ENCODE results near the gene GTSF1L. TPM values are rescaled to one million over a fixed set of nuclear protein-coding genes. Genes with fewer than 3 reads are reported as not detected.
A peak's percentile ranks its signal among the peaks of the same experiment; 100 is the strongest.

The GTSF1L gene
- not detected for total RNA-seq
- not detected for polyA plus RNA-seq

- Mint-ChIP-seq H3K4me1 (peaks cover 10 to 33% (median 27%) of the 10 kb centered on the region in 3 donors), H3K36me3 (no peaks in the 10 kb centered on the region), H3K4me3 (no peak within 1 kb of the TSS), H3K27ac (no peak within 1 kb of the TSS), H3K27me3 (peaks cover 0 to 3% of the 10 kb centered on the region in 2 donors), H3K9me3 (no peaks in the 10 kb centered on the region)
- ChIA-PET CTCF (interaction anchor here (1.4 kb wide), 1 partner anchor 29 kb away, joined by 3 read pairs; no protein-coding TSS in a partner anchor), POLR2A (no interaction called here)
- H3K36me3 ChIP-seq (ENCODE audit: insufficient read depth, low read length): no peaks in the 10 kb centered on the region
- H3K27me3 ChIP-seq (ENCODE audit: insufficient read depth, low read length, poor library complexity, severe bottlenecking): no peaks in the 10 kb centered on the region
- H3K9me3 ChIP-seq (ENCODE audit: low read length): no peaks in the 10 kb centered on the region
- H3K4me3 ChIP-seq (ENCODE audit: low read length): no peak within 1 kb of the TSS
- no peak for DNase-seq
- no peak within 1 kb of the TSS for H3K27ac ChIP-seq (ENCODE audit: low read depth, low read length)
- H3K4me1 ChIP-seq (ENCODE audit: insufficient read depth, low read length): peaks cover 39% of the 10 kb centered on the region
These were observed at the start of gene GTSF1L for GRCh38 chr20:43726811-43727338. Gene GTSF1L (minus strand): TSS chr20:43727002. CDS start chr20:43726694, 308 bp downstream.

- Histone ChIP-seq H3K4me3 (ENCODE audit: low read length) (no peak overlapping the region), H3K36me3 (ENCODE audit: insufficient read depth, low read length) (no peaks in the 10 kb centered on the region), H3K4me1 (ENCODE audit: insufficient read depth, low read length) (no peaks in the 10 kb centered on the region), H3K9me3 (ENCODE audit: low read length) (no peaks in the 10 kb centered on the region), H3K27ac (ENCODE audit: low read depth, low read length) (no peak overlapping the region), H3K27me3 (ENCODE audit: insufficient read depth, low read length, poor library complexity, severe bottlenecking) (no peaks in the 10 kb centered on the region)
- H3K27me3 Mint-ChIP-seq: peaks cover 1 to 33% of the 10 kb centered on the region in 2 donors
- H3K27ac Mint-ChIP-seq: peak overlapping the region in 1 of 8 donors; percentile 10
- CTCF ChIA-PET: no interaction called here
- DNase-seq: no peak
- POLR2A ChIA-PET: no interaction called here
- peaks cover 0 to 12% (median 0%) of the 10 kb centered on the region in 3 donors for H3K36me3 Mint-ChIP-seq
- peaks cover 6 to 18% (median 16%) of the 10 kb centered on the region in 5 donors for H3K9me3 Mint-ChIP-seq
- H3K4me3 Mint-ChIP-seq: no peak overlapping the region
- no peaks in the 10 kb centered on the region for H3K4me1 Mint-ChIP-seq
These were observed 48.0 kb upstream of the GTSF1L start for GRCh38 chr20:43774754-43775153.

DNA sequence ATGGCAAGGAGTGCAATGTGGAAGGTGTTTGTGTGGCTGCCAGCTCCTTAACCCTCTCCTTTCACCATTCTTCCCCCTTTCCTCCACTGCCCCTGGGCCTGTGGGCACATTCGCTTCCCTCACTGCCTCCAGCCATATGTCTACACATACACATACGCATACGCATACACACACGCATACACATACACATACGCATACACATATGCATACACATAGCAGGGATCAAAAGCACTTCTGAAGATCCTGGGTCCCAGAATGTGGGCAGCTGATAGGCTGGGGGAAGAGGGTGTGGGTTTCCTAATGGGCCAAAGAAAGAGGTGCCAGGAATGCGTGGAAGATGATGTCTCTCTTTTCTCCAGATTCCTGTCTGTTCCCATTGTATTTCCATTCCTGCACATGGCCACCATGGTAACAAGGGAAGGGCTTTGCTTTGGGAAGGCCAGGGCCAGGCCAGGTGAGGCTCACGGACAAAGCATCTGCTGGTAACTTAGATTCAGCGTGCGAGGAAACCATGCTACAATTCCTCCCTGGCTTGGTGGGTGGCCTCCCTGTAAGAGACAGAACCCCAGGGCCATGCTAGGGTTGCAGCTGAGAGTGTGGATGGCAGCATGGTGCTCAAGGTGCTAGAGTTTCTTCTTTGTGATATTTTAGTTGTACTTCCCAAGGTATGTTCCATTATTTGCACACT lies 44.8 kb upstream of the GTSF1L start:
- Histone ChIP-seq H3K27ac (ENCODE audit: low read depth, low read length) (no peak overlapping the region), H3K9me3 (ENCODE audit: low read length) (no peaks in the 10 kb centered on the region), H3K4me1 (ENCODE audit: insufficient read depth, low read length) (no peaks in the 10 kb centered on the region), H3K4me3 (ENCODE audit: low read length) (no peak overlapping the region), H3K27me3 (ENCODE audit: insufficient read depth, low read length, poor library complexity, severe bottlenecking) (no peaks in the 10 kb centered on the region), H3K36me3 (ENCODE audit: insufficient read depth, low read length) (no peaks in the 10 kb centered on the region)
- no peak for DNase-seq
- Mint-ChIP-seq H3K4me1 (no peaks in the 10 kb centered on the region), H3K27me3 (peaks cover 3 to 30% of the 10 kb centered on the region in 2 donors), H3K9me3 (no peaks in the 10 kb centered on the region), H3K27ac (no peak overlapping the region), H3K4me3 (no peak overlapping the region), H3K36me3 (no peaks in the 10 kb centered on the region)
- CTCF ChIA-PET: no interaction called here
- POLR2A ChIA-PET: no interaction called here

- Histone ChIP-seq H3K9me3 (ENCODE audit: low read length) (no peaks in the 10 kb centered on the region), H3K36me3 (ENCODE audit: insufficient read depth, low read length) (no peaks in the 10 kb centered on the region), H3K4me3 (ENCODE audit: low read length) (no peak overlapping the region), H3K4me1 (ENCODE audit: insufficient read depth, low read length) (no peaks in the 10 kb centered on the region), H3K27me3 (ENCODE audit: insufficient read depth, low read length, poor library complexity, severe bottlenecking) (no peaks in the 10 kb centered on the region), H3K27ac (ENCODE audit: low read depth, low read length) (no peak overlapping the region)
- Mint-ChIP-seq H3K4me3 (no peak overlapping the region), H3K4me1 (no peaks in the 10 kb centered on the region), H3K36me3 (no peaks in the 10 kb centered on the region), H3K27ac (no peak overlapping the region), H3K27me3 (peaks cover 5 to 33% of the 10 kb centered on the region in 2 donors), H3K9me3 (no peaks in the 10 kb centered on the region)
- DNase-seq: no peak
- POLR2A ChIA-PET: no interaction called here
- CTCF ChIA-PET: no interaction called here
These were observed 43.5 kb upstream of the GTSF1L start for GRCh38 chr20:43770342-43770741.

GRCh38 chr20:43767686-43768474 lies 41.1 kb upstream of the GTSF1L start:
- Mint-ChIP-seq H3K4me1 (no peaks in the 10 kb centered on the region), H3K4me3 (no peak overlapping the region), H3K36me3 (no peaks in the 10 kb centered on the region), H3K27ac (no peak overlapping the region), H3K27me3 (peaks cover 5 to 13% of the 10 kb centered on the region in 2 donors), H3K9me3 (no peaks in the 10 kb centered on the region)
- no peak overlapping the region for H3K4me3 ChIP-seq (ENCODE audit: low read length)
- H3K27ac ChIP-seq (ENCODE audit: low read depth, low read length): no peak overlapping the region
- no peaks in the 10 kb centered on the region for H3K27me3 ChIP-seq (ENCODE audit: insufficient read depth, low read length, poor library complexity, severe bottlenecking)
- ChIA-PET POLR2A (no interaction called here), CTCF (no interaction called here)
- H3K36me3 ChIP-seq (ENCODE audit: insufficient read depth, low read length): no peaks in the 10 kb centered on the region
- DNase-seq: no peak
- no peaks in the 10 kb centered on the region for H3K4me1 ChIP-seq (ENCODE audit: insufficient read depth, low read length)
- no peaks in the 10 kb centered on the region for H3K9me3 ChIP-seq (ENCODE audit: low read length)

GRCh38 chr20:43766917-43767316 lies 40.1 kb upstream of the GTSF1L start:
- CTCF ChIA-PET: no interaction called here
- H3K9me3 Mint-ChIP-seq: no peaks in the 10 kb centered on the region
- Histone ChIP-seq H3K36me3 (ENCODE audit: insufficient read depth, low read length) (no peaks in the 10 kb centered on the region), H3K27ac (ENCODE audit: low read depth, low read length) (no peak overlapping the region), H3K9me3 (ENCODE audit: low read length) (no peaks in the 10 kb centered on the region), H3K4me3 (ENCODE audit: low read length) (no peak overlapping the region), H3K27me3 (ENCODE audit: insufficient read depth, low read length, poor library complexity, severe bottlenecking) (no peaks in the 10 kb centered on the region), H3K4me1 (ENCODE audit: insufficient read depth, low read length) (no peaks in the 10 kb centered on the region)
- POLR2A ChIA-PET: no interaction called here
- no peak for DNase-seq
- no peak overlapping the region for H3K27ac Mint-ChIP-seq
- no peaks in the 10 kb centered on the region for H3K4me1 Mint-ChIP-seq
- H3K27me3 Mint-ChIP-seq: peaks cover 3 to 5% of the 10 kb centered on the region in 2 donors
- H3K4me3 Mint-ChIP-seq: no peak overlapping the region
- H3K36me3 Mint-ChIP-seq: no peaks in the 10 kb centered on the region

DNA sequence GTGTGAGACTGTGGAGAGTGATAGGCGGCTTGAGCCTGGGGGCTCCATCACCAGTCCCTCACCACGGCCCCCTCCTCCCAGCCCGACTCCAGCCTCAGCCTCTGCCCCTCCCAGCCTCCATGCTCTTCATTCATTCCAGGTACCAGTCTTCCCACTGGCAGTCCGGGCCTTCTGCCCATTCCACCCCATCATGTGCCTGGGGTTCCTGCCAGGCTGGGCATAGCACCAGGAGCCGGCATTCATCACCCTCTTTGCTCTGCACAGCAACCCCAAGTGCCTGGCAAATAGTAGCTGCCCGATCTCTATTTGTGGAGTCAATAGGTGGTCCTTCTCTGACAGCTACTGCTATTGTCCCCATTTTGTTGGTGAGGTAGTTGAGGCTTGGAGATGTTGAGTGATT lies 39.6 kb upstream of the GTSF1L start:
- POLR2A ChIA-PET: no interaction called here
- H3K9me3 ChIP-seq (ENCODE audit: low read length): no peaks in the 10 kb centered on the region
- DNase-seq: no peak
- H3K4me1 Mint-ChIP-seq: no peaks in the 10 kb centered on the region
- no peaks in the 10 kb centered on the region for H3K27me3 ChIP-seq (ENCODE audit: insufficient read depth, low read length, poor library complexity, severe bottlenecking)
- H3K36me3 Mint-ChIP-seq: no peaks in the 10 kb centered on the region
- H3K9me3 Mint-ChIP-seq: no peaks in the 10 kb centered on the region
- no peaks in the 10 kb centered on the region for H3K4me1 ChIP-seq (ENCODE audit: insufficient read depth, low read length)
- H3K27ac ChIP-seq (ENCODE audit: low read depth, low read length): no peak overlapping the region
- no peak overlapping the region for H3K27ac Mint-ChIP-seq
- H3K27me3 Mint-ChIP-seq: peaks cover 3 to 5% of the 10 kb centered on the region in 2 donors
- no peaks in the 10 kb centered on the region for H3K36me3 ChIP-seq (ENCODE audit: insufficient read depth, low read length)
- no peak overlapping the region for H3K4me3 ChIP-seq (ENCODE audit: low read length)
- CTCF ChIA-PET: interaction anchor here (1.4 kb wide), 1 partner anchor 314 kb away, joined by 3 read pairs; no protein-coding TSS in a partner anchor
- H3K4me3 Mint-ChIP-seq: no peak overlapping the region

GRCh38 chr20:43765916-43766315 lies 39.1 kb upstream of the GTSF1L start:
- no peaks in the 10 kb centered on the region for H3K36me3 Mint-ChIP-seq
- POLR2A ChIA-PET: no interaction called here
- H3K9me3 Mint-ChIP-seq: no peaks in the 10 kb centered on the region
- H3K27ac ChIP-seq (ENCODE audit: low read depth, low read length): no peak overlapping the region
- H3K36me3 ChIP-seq (ENCODE audit: insufficient read depth, low read length): no peaks in the 10 kb centered on the region
- peaks cover 3 to 5% of the 10 kb centered on the region in 2 donors for H3K27me3 Mint-ChIP-seq
- CTCF ChIA-PET: interaction anchor here (1.4 kb wide), 1 partner anchor 314 kb away, joined by 3 read pairs; no protein-coding TSS in a partner anchor
- H3K4me1 Mint-ChIP-seq: no peaks in the 10 kb centered on the region
- no peaks in the 10 kb centered on the region for H3K9me3 ChIP-seq (ENCODE audit: low read length)
- no peak overlapping the region for H3K4me3 ChIP-seq (ENCODE audit: low read length)
- H3K27ac Mint-ChIP-seq: peak overlapping the region in 1 of 8 donors; percentile 9
- no peaks in the 10 kb centered on the region for H3K4me1 ChIP-seq (ENCODE audit: insufficient read depth, low read length)
- no peaks in the 10 kb centered on the region for H3K27me3 ChIP-seq (ENCODE audit: insufficient read depth, low read length, poor library complexity, severe bottlenecking)
- H3K4me3 Mint-ChIP-seq: no peak overlapping the region
- no peak for DNase-seq
